OCI-LY3 (cell line): ENCODE measurements around the gene HNMT.
A peak's percentile ranks its signal among the peaks of the same experiment; 100 is the strongest.

Experiments used
- H2AFZ ChIP-seq: fragments of 200-600, 300-600 bp; shearing (Covaris generic); 2 replicates; pipeline ENCODE4 v1.6.0; 2014; ENCODE audit warnings: antibody characterized with exemption, low read depth, low read length
- H3K27ac ChIP-seq: fragments of 200-600, 300-600 bp; sonication (generic); 2 replicates; pipeline ENCODE4 v1.5.1; 2014; ENCODE audit warnings: mild to moderate bottlenecking, low read length, moderate library complexity, mixed read lengths
- H3K27me3 ChIP-seq: fragments of 200-600, 300-600 bp; sonication (generic); 2 replicates; pipeline ENCODE4 v1.6.1; 2014; ENCODE audit warnings: low read depth, low read length, mixed read lengths
- H3K36me3 ChIP-seq: fragments of 200-600, 300-600 bp; sonication (generic); replicated peaks from 2 replicates; pipeline ENCODE3; 2014; ENCODE audit warnings: low read depth, low read length, mixed read lengths
- H3K4me1 ChIP-seq: fragments of 300-600, 200-600 bp; sonication (generic); 2 replicates; pipeline ENCODE4 v1.6.1; 2014; ENCODE audit warnings: low read length, mixed read lengths
- H3K4me2 ChIP-seq: fragments of 200-600, 300-600 bp; sonication (generic); 2 replicates; pipeline ENCODE4 v1.6.1; 2014; ENCODE audit warnings: low read length, mixed read lengths
- H3K4me3 ChIP-seq: fragments of 300-600, 200-600 bp; sonication (generic); 2 replicates; pipeline ENCODE4 v1.5.1; 2014; ENCODE audit warnings: antibody characterized with exemption, mild to moderate bottlenecking, low read length, moderate library complexity
- H3K79me2 ChIP-seq: fragments of 300-600, 200-600 bp; shearing (Covaris generic); 2 replicates; pipeline ENCODE4 v1.6.1; 2014; ENCODE audit warnings: mild to moderate bottlenecking, low read length, mixed read lengths
- H3K9ac ChIP-seq: fragments of 300-600, 200-600 bp; shearing (Covaris generic); 2 replicates; pipeline ENCODE4 v1.6.0; 2014; ENCODE audit warnings: mild to moderate bottlenecking, low read length, moderate library complexity
- H3K9me3 ChIP-seq: fragments of 200-600, 300-600 bp; shearing (Covaris generic); 2 replicates; pipeline ENCODE4 v1.6.1; 2014; ENCODE audit warnings: low read length, mixed read lengths; ENCODE audit not compliant: insufficient read depth
- H4K20me1 ChIP-seq: fragments of 200-600, 300-600 bp; sonication (generic); 2 replicates; pipeline ENCODE4 v1.6.1; 2016; ENCODE audit warnings: low read length, mixed read lengths; ENCODE audit not compliant: insufficient read depth
- EZH2phosphoT487 ChIP-seq: fragments of 200-600 bp; shearing (Covaris generic); IDR thresholded peaks from 2 replicates; pipeline ENCODE4 v1.6.1; 2018; ENCODE audit warnings: antibody characterized with exemption, mixed run types, low read depth
- TF ChIP-seq, protein P1 (sequence below): fragments of 200-600, 300-600 bp; sonication (generic); IDR thresholded peaks from 2 replicates; pipeline ENCODE4 v1.5.1; 2014; ENCODE audit warnings: antibody characterized with exemption, low read length, low read depth

Gene HNMT

DNA sequence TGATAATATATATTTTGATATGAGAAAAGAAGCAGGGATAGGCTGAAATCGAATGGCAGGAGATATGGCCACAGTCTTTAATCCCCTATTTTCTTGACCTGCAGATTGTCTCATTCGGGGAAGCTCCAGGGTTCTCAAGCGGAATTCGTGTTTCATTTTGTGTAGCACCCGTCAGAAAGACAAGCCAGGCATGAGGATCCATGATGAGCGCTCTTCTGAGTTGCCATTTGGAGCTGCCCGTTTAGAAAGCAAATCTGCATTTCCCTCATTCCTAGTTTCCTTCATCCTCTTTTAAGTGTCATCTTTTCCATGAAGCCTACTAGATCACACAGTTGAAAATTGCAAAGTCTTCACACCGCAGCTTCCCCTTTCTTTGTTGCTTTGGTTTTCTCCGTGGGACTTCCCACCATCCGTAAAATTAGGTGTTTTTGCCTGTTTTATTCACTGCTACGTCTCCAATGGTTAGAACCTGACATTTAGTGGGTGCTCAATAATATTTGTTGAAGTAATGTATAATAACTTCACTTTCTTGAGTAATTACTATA, 16.9 kb downstream of the HNMT start:
- peak overlapping the region; percentile 60 for H3K4me2 ChIP-seq
- TF ChIP-seq EZH2phosphoT487: no peak
- TF ChIP-seq, protein P1, sequence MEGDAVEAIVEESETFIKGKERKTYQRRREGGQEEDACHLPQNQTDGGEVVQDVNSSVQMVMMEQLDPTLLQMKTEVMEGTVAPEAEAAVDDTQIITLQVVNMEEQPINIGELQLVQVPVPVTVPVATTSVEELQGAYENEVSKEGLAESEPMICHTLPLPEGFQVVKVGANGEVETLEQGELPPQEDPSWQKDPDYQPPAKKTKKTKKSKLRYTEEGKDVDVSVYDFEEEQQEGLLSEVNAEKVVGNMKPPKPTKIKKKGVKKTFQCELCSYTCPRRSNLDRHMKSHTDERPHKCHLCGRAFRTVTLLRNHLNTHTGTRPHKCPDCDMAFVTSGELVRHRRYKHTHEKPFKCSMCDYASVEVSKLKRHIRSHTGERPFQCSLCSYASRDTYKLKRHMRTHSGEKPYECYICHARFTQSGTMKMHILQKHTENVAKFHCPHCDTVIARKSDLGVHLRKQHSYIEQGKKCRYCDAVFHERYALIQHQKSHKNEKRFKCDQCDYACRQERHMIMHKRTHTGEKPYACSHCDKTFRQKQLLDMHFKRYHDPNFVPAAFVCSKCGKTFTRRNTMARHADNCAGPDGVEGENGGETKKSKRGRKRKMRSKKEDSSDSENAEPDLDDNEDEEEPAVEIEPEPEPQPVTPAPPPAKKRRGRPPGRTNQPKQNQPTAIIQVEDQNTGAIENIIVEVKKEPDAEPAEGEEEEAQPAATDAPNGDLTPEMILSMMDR: no peak
- H3K36me3 ChIP-seq: no peaks in the 10 kb centered on the region
- H3K4me3 ChIP-seq: peak overlapping the region; percentile 48
- H3K9me3 ChIP-seq: no peaks in the 10 kb centered on the region
- H3K27ac ChIP-seq: no peak overlapping the region
- peak overlapping the region; percentile 33; the same call in 1 of the 2 replicates for H2AFZ ChIP-seq
- H3K79me2 ChIP-seq: no peaks in the 10 kb centered on the region
- H3K9ac ChIP-seq: no peak overlapping the region
- peaks cover 7% of the 10 kb centered on the region; the same call in 1 of the 2 replicates for H3K4me1 ChIP-seq
- H3K27me3 ChIP-seq: no peaks in the 10 kb centered on the region
- H4K20me1 ChIP-seq: no peaks in the 10 kb centered on the region

DNA sequence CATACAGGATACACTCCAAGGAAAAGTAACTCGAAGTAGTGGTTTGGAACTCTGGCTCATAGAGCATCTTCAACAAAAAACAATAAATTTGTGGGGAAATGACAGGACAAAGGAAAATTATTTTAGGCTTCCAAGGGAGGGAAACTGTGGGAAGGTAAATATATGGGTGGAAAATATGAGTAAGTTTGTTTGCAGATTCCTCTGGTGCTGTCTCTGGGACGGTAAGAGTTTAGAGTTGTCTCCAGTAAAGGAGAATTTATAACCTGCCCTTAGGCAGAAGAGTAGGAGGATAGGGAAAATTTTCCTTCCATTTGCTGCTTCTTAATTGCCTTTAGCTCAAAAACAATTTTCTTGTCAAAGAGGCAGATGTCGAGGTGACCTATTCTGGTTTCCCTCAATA, 19.3 kb downstream of the HNMT start:
- Histone ChIP-seq H4K20me1 (no peaks in the 10 kb centered on the region), H3K9ac (no peak overlapping the region), H3K79me2 (no peaks in the 10 kb centered on the region), H2AFZ (no peak overlapping the region), H3K4me2 (no peak overlapping the region), H3K9me3 (no peaks in the 10 kb centered on the region), H3K27ac (no peak overlapping the region), H3K27me3 (no peaks in the 10 kb centered on the region), H3K4me1 (peaks cover 7% of the 10 kb centered on the region; the same call in 1 of the 2 replicates), H3K4me3 (no peak overlapping the region), H3K36me3 (no peaks in the 10 kb centered on the region)
- TF ChIP-seq, protein P1: no peak
- TF ChIP-seq EZH2phosphoT487: no peak

DNA sequence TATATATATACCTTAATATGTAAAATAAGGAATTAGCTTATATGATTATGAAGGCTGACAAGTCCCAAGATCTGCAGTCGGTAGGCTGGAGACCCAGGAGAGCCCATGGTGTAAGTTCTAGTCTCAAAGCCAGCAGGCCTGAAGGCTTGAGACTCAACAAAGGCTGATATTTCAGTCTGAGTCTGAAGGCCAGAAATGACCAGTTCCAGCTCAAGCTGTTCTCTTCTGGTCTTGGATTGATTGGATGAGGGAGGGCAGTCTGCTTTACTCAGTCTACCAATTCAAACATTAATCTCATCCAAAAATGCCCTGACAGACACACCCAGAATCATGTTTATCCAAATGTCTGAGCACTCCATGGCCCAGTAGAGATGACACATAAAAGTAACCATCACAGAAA, 22.0 kb downstream of the HNMT start:
- H2AFZ ChIP-seq: no peak overlapping the region
- no peak overlapping the region for H3K4me2 ChIP-seq
- H3K27me3 ChIP-seq: no peaks in the 10 kb centered on the region
- H3K36me3 ChIP-seq: no peaks in the 10 kb centered on the region
- H3K4me1 ChIP-seq: 0 out of 2 replicates have a peak, but pooled peaks cover 2% of the 10 kb centered on the region
- H4K20me1 ChIP-seq: no peaks in the 10 kb centered on the region
- no peaks in the 10 kb centered on the region for H3K79me2 ChIP-seq
- H3K27ac ChIP-seq: no peak overlapping the region
- TF ChIP-seq EZH2phosphoT487: no peak
- TF ChIP-seq, protein P1: no peak
- H3K4me3 ChIP-seq: no peak overlapping the region
- no peak overlapping the region for H3K9ac ChIP-seq
- no peaks in the 10 kb centered on the region for H3K9me3 ChIP-seq

DNA sequence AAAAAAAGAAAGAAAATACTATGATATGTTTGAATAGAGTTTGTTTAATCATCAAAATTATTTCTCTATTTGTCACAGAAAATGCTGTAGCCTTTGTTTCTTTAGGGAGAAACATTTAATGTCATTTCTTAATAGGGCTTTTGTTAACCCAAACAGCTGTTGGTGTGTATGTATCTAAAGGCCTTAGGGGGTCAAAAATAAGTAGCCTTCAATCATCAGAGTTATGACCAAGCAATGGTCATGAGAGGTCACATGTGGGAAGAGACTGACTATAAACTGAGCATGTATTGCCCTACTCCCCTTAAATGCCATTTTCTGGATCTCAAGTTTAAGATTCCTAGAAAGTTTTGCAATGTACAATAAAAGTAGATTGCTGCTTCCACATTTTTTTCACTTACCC, 22.7 kb downstream of the HNMT start:
- no peak overlapping the region for H3K4me2 ChIP-seq
- H3K79me2 ChIP-seq: no peaks in the 10 kb centered on the region
- H3K27ac ChIP-seq: no peak overlapping the region
- H3K9ac ChIP-seq: no peak overlapping the region
- H4K20me1 ChIP-seq: no peaks in the 10 kb centered on the region
- H2AFZ ChIP-seq: no peak overlapping the region
- H3K27me3 ChIP-seq: no peaks in the 10 kb centered on the region
- H3K4me1 ChIP-seq: no peaks in the 10 kb centered on the region
- H3K36me3 ChIP-seq: no peaks in the 10 kb centered on the region
- TF ChIP-seq, protein P1: no peak
- no peak for TF ChIP-seq EZH2phosphoT487
- H3K4me3 ChIP-seq: no peak overlapping the region
- no peaks in the 10 kb centered on the region for H3K9me3 ChIP-seq
